PC-9 (cell line): ENCODE results near the gene GPR176. TPM values are rescaled to one million over a fixed set of nuclear protein-coding genes. Genes with fewer than 3 reads are reported as not detected.
"Not testable (repeated sequence)": the region's sequence is repeated elsewhere in the genome, so short reads cannot be mapped to it uniquely, and the experiment has no call there.

Experiments used
- BruUV-seq: library from RNA; stranded (reverse); fragments of 400-500 nt; replicated peaks from 2 replicates; lab custom pipeline; 2021; lab: Mats Ljungman, UMichigan
- CTCF ChIA-PET: fragments of 300-600 bp; sonication (Branson Sonifier 250); formaldehyde crosslinking; loops from one replicate; lab custom pipeline; 2022; ENCODE audit warnings: antibody characterized with exemption; lab: Charles Lee
- POLR2A ChIA-PET: fragments of 300-600 bp; sonication (Branson Sonifier 250); formaldehyde crosslinking; loops from one replicate; lab custom pipeline; 2022; ENCODE audit warnings: antibody characterized with exemption; ENCODE audit not compliant: unreplicated experiment; lab: Charles Lee
- DNase-seq, 2 experiments: peaks; one replicate each; pipeline versions ENCODE4 v3.0.0 to v3.0.0-alpha.2; 2015 to 2022; ENCODE audit warnings: mixed read lengths in 1 of 2
- H2AFZ ChIP-seq: fragments of 200-600 bp; sonication (generic); 2 replicates; pipeline ENCODE4 v1.8.1; 2017; ENCODE audit warnings: antibody characterized with exemption
- H3F3A ChIP-seq: fragments of 200-600 bp; sonication (generic); 2 replicates; pipeline ENCODE4 v1.8.1; 2017; ENCODE audit warnings: antibody characterized with exemption, mild to moderate bottlenecking, low read depth; ENCODE audit not compliant: insufficient read depth
- H3K27ac ChIP-seq: fragments of 200-600 bp; sonication (generic); 2 replicates; pipeline ENCODE4 v1.6.1; 2016; ENCODE audit warnings: mixed run types
- H3K27me3 ChIP-seq: fragments of 200-600 bp; sonication (generic); 2 replicates; pipeline ENCODE4 v1.6.1; 2016; ENCODE audit warnings: low read depth, mixed run types; ENCODE audit not compliant: insufficient read depth
- H3K36me3 ChIP-seq: fragments of 200-600 bp; sonication (generic); 2 replicates; pipeline ENCODE4 v1.6.1; 2016; ENCODE audit warnings: low read depth, mixed run types
- H3K4me1 ChIP-seq: fragments of 200-600 bp; sonication (generic); replicated peaks from 2 replicates; pipeline ENCODE4 v1.6.1; 2016; ENCODE audit warnings: mixed run types; ENCODE audit not compliant: insufficient read depth
- H3K4me2 ChIP-seq: fragments of 200-600 bp; sonication (generic); 2 replicates; pipeline ENCODE4 v1.6.1; 2017; ENCODE audit warnings: mixed run types
- H3K4me3 ChIP-seq: fragments of 200-600 bp; sonication (generic); 2 replicates; pipeline ENCODE4 v1.6.1; 2016; ENCODE audit warnings: mixed run types
- H3K79me2 ChIP-seq: fragments of 200-600 bp; sonication (generic); 2 replicates; pipeline ENCODE4 v1.6.1; 2017; ENCODE audit warnings: low read depth, mixed run types
- H3K9me2 ChIP-seq: fragments of 200-600 bp; sonication (generic); 2 replicates; pipeline ENCODE4 v1.8.1; 2017; ENCODE audit warnings: mild to moderate bottlenecking; ENCODE audit not compliant: insufficient read depth
- H3K9me3 ChIP-seq: fragments of 200-600 bp; sonication (generic); 2 replicates; pipeline ENCODE4 v1.8.1; 2016; ENCODE audit warnings: low read depth; ENCODE audit not compliant: insufficient read depth
- H4K20me1 ChIP-seq: fragments of 200-600 bp; sonication (generic); 2 replicates; pipeline ENCODE4 v1.8.1; 2017; ENCODE audit not compliant: insufficient read depth
- CTCF ChIP-seq: fragments of 200-600 bp; sonication (generic); conservative IDR thresholded peaks from 2 replicates; pipeline ENCODE4 v1.6.1; 2017; ENCODE audit warnings: mixed run types, antibody characterized with exemption, mild to moderate bottlenecking, moderate library complexity
- EZH2 ChIP-seq: fragments of 200-600 bp; sonication (generic); IDR thresholded peaks from 2 replicates; pipeline ENCODE4 v1.8.0; 2017; ENCODE audit warnings: antibody characterized with exemption, low read depth
- intact Hi-C: fragments of 100-400 bp; cut with micrococcal nuclease; formaldehyde crosslinking; loops from one replicate; pipeline ENCODE4 v1.10.0; 2022; ENCODE audit not compliant: unreplicated experiment
- total RNA-seq: library from RNA; stranded (reverse); gene quantifications from 2 replicates; pipeline ENCODE4 v1.2.3, GENCODE V29; 2021

Gene GPR176
- total RNA-seq, 1 experiment from 2014 or later: 4.7 TPM

GRCh38 chr15:39896101-39896500, 24.0 kb downstream of the GPR176 start:
- H3K27me3 ChIP-seq: no peaks in the 10 kb centered on the region
- H3K36me3 ChIP-seq: no peaks in the 10 kb centered on the region
- H3K4me1 ChIP-seq: no peaks in the 10 kb centered on the region
- no peaks in the 10 kb centered on the region for H3F3A ChIP-seq
- H3K9me3 ChIP-seq: no peaks in the 10 kb centered on the region
- no peaks in the 10 kb centered on the region for H3K79me2 ChIP-seq
- no peaks in the 10 kb centered on the region for H4K20me1 ChIP-seq
- no peak for TF ChIP-seq EZH2
- no peak for TF ChIP-seq CTCF
- no peak for DNase-seq
- ChIA-PET POLR2A (no interaction called here), CTCF (no interaction called here)
- H3K9me2 ChIP-seq: no peaks in the 10 kb centered on the region
- BruUV-seq: no TSS peak
- no peak overlapping the region for H3K4me3 ChIP-seq
- no peak overlapping the region for H2AFZ ChIP-seq
- intact Hi-C loops: no loop called here
- H3K4me2 ChIP-seq: no peak overlapping the region
- no peak overlapping the region for H3K27ac ChIP-seq

- POLR2A ChIA-PET, H3K27me3 ChIP-seq, BruUV-seq, H2AFZ ChIP-seq, intact Hi-C loops, H3K4me1 ChIP-seq, H3K36me3 ChIP-seq, DNase-seq, H3K27ac ChIP-seq, H3K9me3 ChIP-seq, H4K20me1 ChIP-seq, H3K9me2 ChIP-seq, H3F3A ChIP-seq, H3K4me3 ChIP-seq, H3K4me2 ChIP-seq, CTCF ChIA-PET, H3K79me2 ChIP-seq: not testable (repeated sequence)
These were observed 27.0 kb downstream of the GPR176 start for GRCh38 chr15:39893051-39893450.

- Histone ChIP-seq H3K4me1 (peaks cover 4% of the 10 kb centered on the region; the same call in 1 of the 2 replicates), H3K4me3 (no peak overlapping the region), H3K79me2 (no peaks in the 10 kb centered on the region), H3K36me3 (no peaks in the 10 kb centered on the region), H4K20me1 (no peaks in the 10 kb centered on the region), H3K4me2 (no peak overlapping the region), H3K9me3 (no peaks in the 10 kb centered on the region), H2AFZ (no peak overlapping the region), H3K27me3 (no peaks in the 10 kb centered on the region), H3F3A (no peaks in the 10 kb centered on the region), H3K9me2 (no peaks in the 10 kb centered on the region), H3K27ac (no peak overlapping the region)
- POLR2A ChIA-PET: no interaction called here
- intact Hi-C loops: no loop called here
- no TSS peak for BruUV-seq
- TF ChIP-seq EZH2 (no peak), CTCF (no peak)
- no peak for DNase-seq
- CTCF ChIA-PET: no interaction called here
These were observed 27.6 kb downstream of the GPR176 start for GRCh38 chr15:39892418-39892817.

GRCh38 chr15:39890621-39891020, 29.4 kb downstream of the GPR176 start:
- Histone ChIP-seq H3K79me2 (no peaks in the 10 kb centered on the region), H3K9me2 (no peaks in the 10 kb centered on the region), H3K27ac (no peak overlapping the region), H3K4me1 (peaks cover 4% of the 10 kb centered on the region; the same call in 1 of the 2 replicates), H2AFZ (no peak overlapping the region), H3F3A (no peaks in the 10 kb centered on the region), H3K4me2 (no peak overlapping the region), H4K20me1 (no peaks in the 10 kb centered on the region), H3K27me3 (no peaks in the 10 kb centered on the region), H3K9me3 (no peaks in the 10 kb centered on the region), H3K36me3 (no peaks in the 10 kb centered on the region), H3K4me3 (no peak overlapping the region)
- intact Hi-C loops: no loop called here
- DNase-seq: no peak
- POLR2A ChIA-PET: interaction anchor here (0.5 kb wide), 1 partner anchor 134 kb away, joined by 4 read pairs; no protein-coding TSS in a partner anchor
- CTCF ChIA-PET: no interaction called here
- TF ChIP-seq EZH2 (no peak), CTCF (no peak)
- no TSS peak for BruUV-seq
